ENCODE results near the gene LYSMD4.

The LYSMD4 gene

DNA sequence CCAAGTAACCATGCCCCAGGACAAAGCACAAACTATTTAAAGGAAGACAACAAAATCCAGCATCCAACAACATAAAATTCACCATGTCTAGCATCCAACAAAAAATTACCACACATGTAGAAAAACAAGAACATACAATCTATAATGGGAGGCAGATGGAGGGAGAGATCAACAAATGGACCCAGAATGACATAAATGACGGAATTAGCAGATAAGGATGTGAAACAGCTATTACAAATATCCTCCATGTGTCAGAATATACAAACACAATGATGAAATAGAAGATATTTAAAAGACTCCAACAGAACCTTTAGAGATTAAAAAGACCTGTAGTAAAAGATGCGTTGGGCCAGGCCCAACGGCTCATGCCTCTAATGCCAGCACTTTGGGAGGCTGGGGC is 10.8 kb downstream of the LYSMD4 start:
- TF ChIP-seq, protein P1, sequence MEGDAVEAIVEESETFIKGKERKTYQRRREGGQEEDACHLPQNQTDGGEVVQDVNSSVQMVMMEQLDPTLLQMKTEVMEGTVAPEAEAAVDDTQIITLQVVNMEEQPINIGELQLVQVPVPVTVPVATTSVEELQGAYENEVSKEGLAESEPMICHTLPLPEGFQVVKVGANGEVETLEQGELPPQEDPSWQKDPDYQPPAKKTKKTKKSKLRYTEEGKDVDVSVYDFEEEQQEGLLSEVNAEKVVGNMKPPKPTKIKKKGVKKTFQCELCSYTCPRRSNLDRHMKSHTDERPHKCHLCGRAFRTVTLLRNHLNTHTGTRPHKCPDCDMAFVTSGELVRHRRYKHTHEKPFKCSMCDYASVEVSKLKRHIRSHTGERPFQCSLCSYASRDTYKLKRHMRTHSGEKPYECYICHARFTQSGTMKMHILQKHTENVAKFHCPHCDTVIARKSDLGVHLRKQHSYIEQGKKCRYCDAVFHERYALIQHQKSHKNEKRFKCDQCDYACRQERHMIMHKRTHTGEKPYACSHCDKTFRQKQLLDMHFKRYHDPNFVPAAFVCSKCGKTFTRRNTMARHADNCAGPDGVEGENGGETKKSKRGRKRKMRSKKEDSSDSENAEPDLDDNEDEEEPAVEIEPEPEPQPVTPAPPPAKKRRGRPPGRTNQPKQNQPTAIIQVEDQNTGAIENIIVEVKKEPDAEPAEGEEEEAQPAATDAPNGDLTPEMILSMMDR (IDR thresholded peaks at IDR 0.05; ENCODE audit: control insufficient read depth, extremely low read depth, insufficient read depth), result no peak

DNA sequence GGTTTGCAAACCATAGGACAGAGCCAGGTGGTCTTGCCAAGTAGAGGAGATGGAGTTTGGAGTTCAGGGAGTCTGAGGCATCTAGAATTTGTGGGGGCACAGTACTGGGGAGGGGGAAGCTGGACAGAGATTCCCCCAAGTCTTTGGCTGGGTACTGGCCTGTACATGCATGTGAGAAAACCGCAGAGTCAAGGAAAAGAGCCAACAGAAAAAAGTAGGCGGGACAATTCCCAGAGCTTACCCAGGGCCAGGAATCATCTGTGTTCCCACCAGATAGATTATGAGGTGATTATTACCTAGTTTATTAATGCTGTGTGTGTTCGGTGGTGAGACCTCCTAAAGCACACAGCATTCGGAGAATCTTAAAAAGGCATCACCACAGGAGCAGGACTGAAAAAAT is 11.3 kb downstream of the LYSMD4 start:
- TF ChIP-seq, protein P1 (IDR thresholded peaks at IDR 0.05; ENCODE audit: control insufficient read depth, extremely low read depth, insufficient read depth), result no peak
- no peak for DNase-seq (ENCODE audit: low read depth)
- no peak overlapping the region for H3K4me3 ChIP-seq (ENCODE audit: low read depth, low read length)

More for the DNA sequence above, 10.8 kb downstream of the LYSMD4 start:
- H3K4me3 ChIP-seq (ENCODE audit: low read depth, low read length), result no peak overlapping the region
- no peak for DNase-seq (ENCODE audit: low read depth)

DNA sequence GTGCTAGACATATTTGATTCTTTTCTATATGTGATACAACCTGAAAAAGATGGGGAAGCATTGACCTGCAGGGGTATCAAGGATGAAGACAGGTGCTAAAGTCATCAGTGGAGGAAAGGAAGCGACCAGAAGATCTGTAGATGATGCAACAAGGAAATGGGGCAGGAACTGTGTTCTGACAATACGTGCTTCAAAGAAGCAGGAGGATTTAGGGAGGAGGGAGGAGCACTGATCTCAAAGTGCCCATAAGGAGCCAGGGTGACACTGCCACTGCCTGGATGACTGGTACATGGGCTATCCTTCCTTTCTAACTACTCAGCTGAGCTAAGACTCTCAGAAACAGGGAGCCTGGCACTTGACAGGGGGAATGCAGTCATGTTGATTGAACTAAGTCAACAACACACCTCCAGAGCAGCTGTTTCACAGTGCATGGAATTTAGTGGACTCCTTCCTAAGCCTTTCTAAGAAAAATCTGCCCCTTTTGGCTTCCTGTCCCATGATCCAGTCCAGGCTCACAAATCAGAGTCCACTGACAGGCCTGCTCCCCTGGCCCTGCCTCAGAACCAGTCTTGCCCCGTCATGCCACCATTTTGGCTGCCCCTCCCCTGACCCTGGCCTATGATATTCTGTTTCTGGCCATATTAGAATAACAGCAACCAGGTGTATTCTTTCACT is 12.0 kb downstream of the LYSMD4 start:
- no peak overlapping the region for H3K4me3 ChIP-seq (ENCODE audit: low read depth, low read length)
- DNase-seq (ENCODE audit: low read depth), result no peak
- TF ChIP-seq, protein P1 (IDR thresholded peaks at IDR 0.05; ENCODE audit: control insufficient read depth, extremely low read depth, insufficient read depth), result no peak

DNA sequence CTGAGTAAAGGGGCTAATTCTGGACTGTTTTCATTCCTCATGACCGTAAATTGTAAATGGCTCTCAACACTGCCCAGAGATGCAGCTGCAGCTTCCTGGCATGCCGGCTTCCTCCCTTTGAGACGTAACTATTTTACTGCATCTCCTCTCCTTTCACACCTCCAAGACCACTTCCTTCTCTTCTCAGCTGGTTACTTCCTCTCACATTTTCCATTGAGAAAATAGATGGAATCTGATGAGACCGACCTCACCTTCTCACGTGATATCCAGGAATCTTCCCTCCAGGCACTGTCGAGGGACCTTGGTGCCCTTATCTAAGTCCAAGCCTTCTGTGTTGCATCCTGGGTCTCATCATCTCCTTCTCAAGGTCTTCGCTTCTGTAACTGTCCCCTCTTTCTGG is 12.7 kb downstream of the LYSMD4 start:
- TF ChIP-seq, protein P1 (IDR thresholded peaks at IDR 0.05; ENCODE audit: control insufficient read depth, extremely low read depth, insufficient read depth), result no peak
- no peak for DNase-seq (ENCODE audit: low read depth)
- H3K4me3 ChIP-seq (ENCODE audit: low read depth, low read length), result no peak overlapping the region

DNA sequence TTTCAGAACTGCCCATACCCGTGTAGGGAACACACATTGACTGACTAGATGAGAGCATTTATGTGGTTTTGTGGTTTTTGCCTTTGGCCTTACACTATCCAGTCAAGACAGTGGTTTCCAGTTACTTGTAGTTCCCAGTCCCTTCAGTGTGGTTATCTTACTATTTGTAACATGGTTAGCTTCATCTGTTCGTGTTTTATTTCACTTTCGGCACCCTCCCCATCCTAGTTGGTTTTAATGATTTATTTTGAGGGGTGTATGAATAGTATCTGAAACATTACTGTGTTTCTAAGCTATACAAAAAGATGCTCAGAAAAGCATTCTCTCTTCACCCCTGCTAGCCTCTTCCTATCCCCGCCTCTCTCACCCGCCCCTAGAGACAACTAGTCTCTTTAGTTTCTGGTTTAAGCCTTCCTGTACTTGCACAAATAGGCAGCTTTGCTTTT is 14.1 kb downstream of the LYSMD4 start:
- H3K4me3 ChIP-seq (ENCODE audit: low read depth, low read length), result no peak overlapping the region

DNA sequence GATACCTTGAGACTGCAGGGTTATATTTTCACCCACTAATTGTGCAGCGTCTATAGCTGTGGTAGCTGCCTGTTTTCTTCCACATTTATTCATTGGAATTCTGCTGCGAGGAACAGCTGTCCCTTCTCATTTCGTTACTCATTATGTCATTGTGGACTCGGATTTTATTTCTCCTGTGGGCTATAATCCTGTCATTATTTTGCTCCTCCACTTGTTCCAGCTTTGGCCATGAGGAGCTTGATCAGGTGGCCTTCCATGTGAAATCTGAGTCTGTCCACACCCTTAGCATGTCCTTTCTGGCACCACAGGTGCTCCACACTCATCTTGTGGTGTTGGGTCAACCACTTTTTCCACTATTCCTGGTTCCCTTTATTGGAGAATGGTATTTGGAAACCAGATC is 14.8 kb downstream of the LYSMD4 start:
- TF ChIP-seq, protein P1 (IDR thresholded peaks at IDR 0.05; ENCODE audit: control insufficient read depth, extremely low read depth, insufficient read depth), result no peak
- DNase-seq (ENCODE audit: low read depth), result no peak
- no peak overlapping the region for H3K4me3 ChIP-seq (ENCODE audit: low read depth, low read length)

More for the DNA sequence above, 14.1 kb downstream of the LYSMD4 start:
- TF ChIP-seq, protein P1 (IDR thresholded peaks at IDR 0.05; ENCODE audit: control insufficient read depth, extremely low read depth, insufficient read depth), result no peak
- DNase-seq (ENCODE audit: low read depth), result no peak
